Measurements from ENCODE around the gene SPOP.

Gene SPOP

GRCh38 chr17:49556223-49556943 lies 121.5 kb downstream of the SPOP start:
- no peak for DNase-seq (ENCODE audit: low read depth)
- no peak overlapping the region for H3K4me3 ChIP-seq (ENCODE audit: control insufficient read depth, low read depth, low read length)

GRCh38 chr17:49555495-49556222 lies 122.2 kb downstream of the SPOP start:
- H3K4me3 ChIP-seq (ENCODE audit: control insufficient read depth, low read depth, low read length): no peak overlapping the region
- TF ChIP-seq CTCF (IDR thresholded peaks at IDR 0.05; ENCODE audit: control insufficient read depth, insufficient read depth, low read depth, low read length, missing control alignments): no peak
- DNase-seq (ENCODE audit: low read depth): no peak

More at GRCh38 chr17:49556223-49556943, 121.5 kb downstream of the SPOP start:
- TF ChIP-seq CTCF (IDR thresholded peaks at IDR 0.05; ENCODE audit: control insufficient read depth, insufficient read depth, low read depth, low read length, missing control alignments): peak; percentile 99

- no peak overlapping the region for H3K4me3 ChIP-seq (ENCODE audit: control insufficient read depth, low read depth, low read length)
- TF ChIP-seq CTCF (IDR thresholded peaks at IDR 0.05; ENCODE audit: control insufficient read depth, insufficient read depth, low read depth, low read length, missing control alignments): no peak
- DNase-seq (ENCODE audit: low read depth): no peak
Measured at GRCh38 chr17:49554694-49555494, 123.0 kb downstream of the SPOP start.

- no peak overlapping the region for H3K4me3 ChIP-seq (ENCODE audit: control insufficient read depth, low read depth, low read length)
- DNase-seq (ENCODE audit: low read depth): no peak
- TF ChIP-seq CTCF (IDR thresholded peaks at IDR 0.05; ENCODE audit: control insufficient read depth, insufficient read depth, low read depth, low read length, missing control alignments): no peak
Measured at GRCh38 chr17:49553676-49554335, 124.1 kb downstream of the SPOP start.

- no peak for TF ChIP-seq CTCF (IDR thresholded peaks at IDR 0.05; ENCODE audit: control insufficient read depth, insufficient read depth, low read depth, low read length, missing control alignments)
- DNase-seq (ENCODE audit: low read depth): no peak
Measured at GRCh38 chr17:49552070-49552751, 125.7 kb downstream of the SPOP start.

More at GRCh38 chr17:49552070-49552751, 125.7 kb downstream of the SPOP start:
- no peak overlapping the region for H3K4me3 ChIP-seq (ENCODE audit: control insufficient read depth, low read depth, low read length)
